SU-DHL-6 (cell line): ENCODE results near the gene STOM.
"Not testable (repeated sequence)": the region's sequence is repeated elsewhere in the genome, so short reads cannot be mapped to it uniquely, and the experiment has no call there.

Experiments used
- H2AFZ ChIP-seq: fragments of 200-600 bp; sonication (generic); 2 replicates; pipeline ENCODE4 v1.6.1; 2014; ENCODE audit warnings: low read depth, mild to moderate bottlenecking, moderate library complexity, mixed read lengths, antibody characterized with exemption, low read length; ENCODE audit not compliant: severe bottlenecking
- H3F3A ChIP-seq: fragments of 200-600 bp; shearing (Covaris generic); 2 replicates; pipeline ENCODE4 v1.6.0; 2016; ENCODE audit warnings: antibody characterized with exemption, mild to moderate bottlenecking; ENCODE audit not compliant: insufficient read depth
- H3K27ac ChIP-seq: fragments of 200-600 bp; sonication (generic); 2 replicates; pipeline ENCODE4 v1.5.1; 2016; ENCODE audit warnings: low read depth, mild to moderate bottlenecking, low read length, moderate library complexity, mixed read lengths
- H3K27me3 ChIP-seq: fragments of 200-600 bp; sonication (generic), shearing (Covaris generic); 2 replicates; pipeline ENCODE4 v1.6.0; 2014; ENCODE audit warnings: mild to moderate bottlenecking, low read length
- H3K36me3 ChIP-seq: fragments of 200-600 bp; sonication (generic); 2 replicates; pipeline ENCODE4 v1.6.1; 2014; ENCODE audit warnings: mild to moderate bottlenecking, low read length, mixed read lengths
- H3K4me2 ChIP-seq: fragments of 300-600, 200-600 bp; shearing (Covaris generic), sonication (generic); 2 replicates; pipeline ENCODE4 v1.6.0; 2014; ENCODE audit warnings: low read length, low read depth, mild to moderate bottlenecking; ENCODE audit not compliant: poor library complexity, severe bottlenecking
- H3K4me3 ChIP-seq: fragments of 200-600 bp; sonication (generic); 2 replicates; pipeline ENCODE4 v1.5.1; 2014; ENCODE audit warnings: antibody characterized with exemption, low read length, mild to moderate bottlenecking, mixed read lengths; ENCODE audit not compliant: insufficient read depth, poor library complexity, severe bottlenecking
- H3K79me2 ChIP-seq: fragments of 200-600 bp; sonication (generic); 2 replicates; pipeline ENCODE4 v1.6.1; 2014; ENCODE audit warnings: mild to moderate bottlenecking, low read length, moderate library complexity; ENCODE audit not compliant: insufficient read depth
- H3K9ac ChIP-seq: fragments of 200-600 bp; sonication (generic); 2 replicates; pipeline ENCODE4 v1.7.0; 2014; ENCODE audit warnings: mild to moderate bottlenecking, low read length
- H3K9me2 ChIP-seq: fragments of 200-600 bp; sonication (generic); replicated peaks from 2 replicates; pipeline ENCODE4 v1.6.1; 2014; ENCODE audit warnings: low read length; ENCODE audit not compliant: insufficient read depth
- H3K9me3 ChIP-seq: fragments of 200-600 bp; sonication (generic); 2 replicates; pipeline ENCODE4 v1.6.1; 2014; ENCODE audit warnings: low read length, mixed read lengths; ENCODE audit not compliant: insufficient read depth
- H4K20me1 ChIP-seq: fragments of 200-600 bp; sonication (generic); 2 replicates; pipeline ENCODE4 v1.6.1; 2014; ENCODE audit warnings: low read depth, mild to moderate bottlenecking, antibody characterized with exemption, low read length, moderate library complexity, mixed read lengths
- CTCF ChIP-seq: fragments of 200-600 bp; sonication (generic); IDR thresholded peaks from one replicate; pipeline ENCODE4 v1.5.1; 2017; ENCODE audit warnings: antibody characterized with exemption, mild to moderate bottlenecking, low read length, moderate library complexity; ENCODE audit not compliant: insufficient read depth, poor library complexity, severe bottlenecking
- EZH2phosphoT487 ChIP-seq: fragments of 200-600 bp; sonication (generic), shearing (Covaris generic); conservative IDR thresholded peaks from 2 replicates; pipeline ENCODE4 v1.6.1; 2018; ENCODE audit warnings: mild to moderate bottlenecking, antibody characterized with exemption, low read length, moderate library complexity, mixed read lengths

Gene STOM

GRCh38 chr9:121292051-121292450, 78.0 kb downstream of the STOM start:
- Histone ChIP-seq H3K27me3 (no peaks in the 10 kb centered on the region), H4K20me1 (no peaks in the 10 kb centered on the region), H3K36me3 (no peaks in the 10 kb centered on the region), H3K9me2 (no peaks in the 10 kb centered on the region), H3K4me3 (no peak overlapping the region), H3K4me2 (no peak overlapping the region), H3K27ac (no peak overlapping the region), H3F3A (no peaks in the 10 kb centered on the region), H3K9ac (no peak overlapping the region), H3K79me2 (no peaks in the 10 kb centered on the region), H3K9me3 (no peaks in the 10 kb centered on the region), H2AFZ (no peak overlapping the region)
- TF ChIP-seq EZH2phosphoT487, result no peak
- no peak for TF ChIP-seq CTCF

GRCh38 chr9:121291536-121291935, 78.5 kb downstream of the STOM start:
- not testable (repeated sequence) for H3K27me3 ChIP-seq, H3K79me2 ChIP-seq, H3K9me3 ChIP-seq, H2AFZ ChIP-seq, H4K20me1 ChIP-seq, H3K9ac ChIP-seq, H3K4me2 ChIP-seq, H3K36me3 ChIP-seq, H3K4me3 ChIP-seq, H3F3A ChIP-seq, H3K27ac ChIP-seq, H3K9me2 ChIP-seq

GRCh38 chr9:121289772-121290370, 80.2 kb downstream of the STOM start:
- H3K9me2 ChIP-seq, result no peaks in the 10 kb centered on the region
- H3K79me2 ChIP-seq, result no peaks in the 10 kb centered on the region
- H3K36me3 ChIP-seq, result no peaks in the 10 kb centered on the region
- H3K4me2 ChIP-seq, result no peak overlapping the region
- no peaks in the 10 kb centered on the region for H3K27me3 ChIP-seq
- no peaks in the 10 kb centered on the region for H3F3A ChIP-seq
- no peak overlapping the region for H3K27ac ChIP-seq
- H4K20me1 ChIP-seq, result no peaks in the 10 kb centered on the region
- no peak overlapping the region for H2AFZ ChIP-seq
- no peak overlapping the region for H3K4me3 ChIP-seq
- H3K9me3 ChIP-seq, result no peaks in the 10 kb centered on the region
- TF ChIP-seq EZH2phosphoT487 (no peak), CTCF (no peak)
- H3K9ac ChIP-seq, result no peak overlapping the region

- Histone ChIP-seq H3K4me3 (no peak overlapping the region), H3K9me2 (no peaks in the 10 kb centered on the region), H3K9ac (no peak overlapping the region), H3K4me2 (no peak overlapping the region), H3K79me2 (no peaks in the 10 kb centered on the region), H3K9me3 (no peaks in the 10 kb centered on the region), H2AFZ (no peak overlapping the region), H3K36me3 (no peaks in the 10 kb centered on the region), H3K27ac (no peak overlapping the region), H3F3A (no peaks in the 10 kb centered on the region), H4K20me1 (no peaks in the 10 kb centered on the region), H3K27me3 (no peaks in the 10 kb centered on the region)
- TF ChIP-seq EZH2phosphoT487 (no peak), CTCF (no peak)
These were observed 80.9 kb downstream of the STOM start for GRCh38 chr9:121289026-121289771.
